HCT116 (cell line): ENCODE results near the gene DMD. TPM values are rescaled to one million over a fixed set of nuclear protein-coding genes. Genes with fewer than 3 reads are reported as not detected.

Experiments used
- ATAC-seq: fragments of 200-7000 bp; cut with Tn5 transposase; 2 replicates; pipeline ENCODE4 v1.9.1; 2020; ENCODE audit warnings: mild to moderate bottlenecking, moderate library complexity
- BruUV-seq: library from RNA; stranded (reverse); fragments of 400-500 nt; replicated peaks from 2 replicates; lab custom pipeline; 2021; lab: Mats Ljungman, UMichigan
- CTCF ChIA-PET: fragments of 300-600 bp; sonication (Branson Sonifier 250); formaldehyde crosslinking; loops from one replicate; lab custom pipeline; 2021; ENCODE audit warnings: antibody characterized with exemption; lab: Charles Lee
- POLR2A ChIA-PET: fragments of 300-600, 350-600 bp; sonication (Branson Sonifier 250); formaldehyde crosslinking; loops from one replicate; lab custom pipeline; 2021; ENCODE audit warnings: antibody characterized with exemption; lab: Charles Lee
- RAD21 ChIA-PET, 2 experiments: fragments of 300-600 bp; sonication (Branson Sonifier 250); formaldehyde crosslinking; loops; one replicate each; lab custom pipeline; 2023; ENCODE audit warnings: low total read pairs in 2 of 2; ENCODE audit not compliant: uncharacterized antibody in 2 of 2, unreplicated experiment in 2 of 2, low non-redundant PET in 1 of 2; lab: Charles Lee
- DNase-seq: peaks from one replicate; pipeline ENCODE4 v3.0.0-alpha.2; 2010; ENCODE audit warnings: low read depth, low spot score
- H2AFZ ChIP-seq: fragments of 200-600 bp; shearing (Covaris generic), sonication (generic); 2 replicates; pipeline ENCODE4 v1.6.1; 2017; ENCODE audit warnings: low read depth, mixed run types, mixed read lengths, antibody characterized with exemption, low read length; ENCODE audit not compliant: poor library complexity, severe bottlenecking
- H3K27ac ChIP-seq: 2 replicates; pipeline ENCODE4 v1.5.1; 2012; ENCODE audit warnings: low read depth, low read length
- H3K27me3 ChIP-seq: fragments of 200-600 bp; sonication (generic); 2 replicates; pipeline ENCODE4 v1.6.1; 2016; ENCODE audit warnings: mixed run types, low read length, mixed read lengths; ENCODE audit not compliant: insufficient read depth
- H3K36me3 ChIP-seq, 2 experiments: fragments of 200-500 bp in 1 of 2; fragments of 200-600 bp in 1 of 2; sonication (Bioruptor generic) in 1 of 2; sonication (generic) in 1 of 2; 2 replicates each; pipeline versions ENCODE4 v1.5.1 to v1.6.1; 2014 to 2016; ENCODE audit warnings: low read length in 2 of 2, inconsistent platforms in 1 of 2, mixed read lengths in 1 of 2, mixed run types in 1 of 2; ENCODE audit not compliant: insufficient read depth in 2 of 2, control insufficient read depth in 1 of 2
- H3K4me1 ChIP-seq, 2 experiments: fragments of 200-600 bp in 1 of 2; sonication (generic) in 1 of 2; 2 replicates each; pipeline versions ENCODE4 v1.5.1 to v1.6.1; 2012 to 2017; ENCODE audit warnings: low read length in 2 of 2, inconsistent platforms in 1 of 2, mild to moderate bottlenecking in 1 of 2, mixed read lengths in 1 of 2, mixed run types in 1 of 2, moderate library complexity in 1 of 2; ENCODE audit not compliant: insufficient read depth in 2 of 2, control insufficient read depth in 1 of 2
- H3K4me2 ChIP-seq: fragments of 200-600 bp; sonication (generic); 2 replicates; pipeline ENCODE4 v1.6.1; 2017; ENCODE audit warnings: mixed run types, low read length, mixed read lengths
- H3K4me3 ChIP-seq, 2 experiments: fragments of 200-600 bp in 1 of 2; sonication (generic) in 1 of 2; replicated peaks in 1 of 2; 2 replicates each; pipeline ENCODE4 v1.5.1; 2011 to 2016; ENCODE audit warnings: low read length in 2 of 2, control low read depth in 1 of 2, low read depth in 1 of 2, mild to moderate bottlenecking in 1 of 2, mixed read lengths in 1 of 2, mixed run types in 1 of 2
- H3K79me2 ChIP-seq: fragments of 200-600 bp; sonication (generic); 2 replicates; pipeline ENCODE4 v1.6.1; 2017; ENCODE audit warnings: mild to moderate bottlenecking, mixed run types, low read length, moderate library complexity, mixed read lengths; ENCODE audit not compliant: insufficient read depth
- H3K9ac ChIP-seq: fragments of 200-600 bp; sonication (generic); 2 replicates; pipeline ENCODE4 v1.6.1; 2016; ENCODE audit warnings: low read length, mixed read lengths
- H3K9me2 ChIP-seq: fragments of 200-600 bp; sonication (generic), shearing (Covaris generic); 2 replicates; pipeline ENCODE4 v1.6.1; 2017; ENCODE audit warnings: mixed run types, mild to moderate bottlenecking, moderate library complexity; ENCODE audit not compliant: insufficient read depth
- H3K9me3 ChIP-seq, 2 experiments: fragments of 200-500 bp in 1 of 2; fragments of 200-600 bp in 1 of 2; sonication (Bioruptor generic) in 1 of 2; sonication (generic) in 1 of 2; 2 replicates each; pipeline ENCODE4 v1.6.1; 2014 to 2017; ENCODE audit warnings: low read length in 2 of 2, mixed read lengths in 2 of 2, inconsistent platforms in 1 of 2, low read depth in 1 of 2, mild to moderate bottlenecking in 1 of 2, mixed run types in 1 of 2, moderate library complexity in 1 of 2; ENCODE audit not compliant: control insufficient read depth in 1 of 2, insufficient read depth in 1 of 2
- H4K20me1 ChIP-seq: fragments of 200-600 bp; sonication (generic), shearing (Covaris generic); 2 replicates; pipeline ENCODE4 v1.6.1; 2017; ENCODE audit warnings: mixed run types, mild to moderate bottlenecking, moderate library complexity; ENCODE audit not compliant: insufficient read depth
- CBX3 ChIP-seq: IDR thresholded peaks from 2 replicates; pipeline ENCODE4 v1.6.1; 2012; ENCODE audit warnings: low read depth
- CEBPB ChIP-seq: IDR thresholded peaks from 2 replicates; pipeline ENCODE4 v1.6.1; 2012; ENCODE audit warnings: low read depth
- EGR1 ChIP-seq: IDR thresholded peaks from 2 replicates; pipeline ENCODE4 v1.6.1; 2012; ENCODE audit warnings: low read depth
- ELF1 ChIP-seq: IDR thresholded peaks from 2 replicates; pipeline ENCODE4 v1.6.1; 2012; ENCODE audit warnings: low read depth, borderline replicate concordance
- EZH2 ChIP-seq: fragments of 200-600 bp; sonication (generic); IDR thresholded peaks from 2 replicates; pipeline ENCODE4 v1.6.1; 2017; ENCODE audit warnings: antibody characterized with exemption, mixed run types
- REST ChIP-seq: IDR thresholded peaks from 2 replicates; pipeline ENCODE4 v1.6.1; 2012; ENCODE audit warnings: low read depth
- TCF7L2 ChIP-seq: IDR thresholded peaks from 2 replicates; pipeline ENCODE4 v1.7.0; 2011; ENCODE audit warnings: borderline replicate concordance, inconsistent platforms; ENCODE audit not compliant: insufficient read depth, insufficient read length; ENCODE audit errors: extremely low read depth
- YY1 ChIP-seq: IDR thresholded peaks from 2 replicates; pipeline ENCODE4 v1.6.1; 2011; ENCODE audit warnings: low read length, low read depth, moderate library complexity, mild to moderate bottlenecking; ENCODE audit not compliant: insufficient replicate concordance; ENCODE audit errors: extremely low read depth
- ZFX ChIP-seq: fragments of 450-650 bp; IDR thresholded peaks from 2 replicates; pipeline ENCODE4 v1.6.1; 2017
- ZNF274 ChIP-seq: fragments of 200-500 bp; sonication (Bioruptor generic); IDR thresholded peaks from 2 replicates; pipeline ENCODE4 v1.6.1; 2014; ENCODE audit warnings: mild to moderate bottlenecking, low read depth, low read length, inconsistent platforms
- intact Hi-C: fragments of 100-400 bp; cut with micrococcal nuclease; formaldehyde crosslinking; loops from 2 replicates; pipeline ENCODE4 v1.10.0; 2022
- total RNA-seq: library from RNA; stranded (reverse); gene quantifications from one replicate; pipeline ENCODE4 v1.2.1, GENCODE V29; 2021; ENCODE audit not compliant: unreplicated experiment
- TF ChIP-seq, protein P1 (sequence below), 3 experiments: fragments of 200-600 bp in 1 of 3; sonication (generic) in 1 of 3; IDR thresholded peaks in 2 of 3; conservative IDR thresholded peaks in 1 of 3; 2 replicates each; pipeline ENCODE4 v1.5.1; 2012 to 2017; ENCODE audit warnings: low read depth in 2 of 3, low read length in 2 of 3, antibody characterized with exemption in 1 of 3, borderline replicate concordance in 1 of 3, control low read depth in 1 of 3, mild to moderate bottlenecking in 1 of 3, mixed read lengths in 1 of 3, mixed run types in 1 of 3, moderate library complexity in 1 of 3; ENCODE audit not compliant: insufficient read depth in 1 of 3
- TF ChIP-seq, protein P2 (sequence below): IDR thresholded peaks from 2 replicates; pipeline ENCODE4 v1.6.1; 2012
- TF ChIP-seq, protein P3 (sequence below): IDR thresholded peaks from 2 replicates; pipeline ENCODE4 v1.6.1; 2012

Gene DMD
- total RNA-seq, 1 experiment from 2014 or later = 0.05 TPM

DNA sequence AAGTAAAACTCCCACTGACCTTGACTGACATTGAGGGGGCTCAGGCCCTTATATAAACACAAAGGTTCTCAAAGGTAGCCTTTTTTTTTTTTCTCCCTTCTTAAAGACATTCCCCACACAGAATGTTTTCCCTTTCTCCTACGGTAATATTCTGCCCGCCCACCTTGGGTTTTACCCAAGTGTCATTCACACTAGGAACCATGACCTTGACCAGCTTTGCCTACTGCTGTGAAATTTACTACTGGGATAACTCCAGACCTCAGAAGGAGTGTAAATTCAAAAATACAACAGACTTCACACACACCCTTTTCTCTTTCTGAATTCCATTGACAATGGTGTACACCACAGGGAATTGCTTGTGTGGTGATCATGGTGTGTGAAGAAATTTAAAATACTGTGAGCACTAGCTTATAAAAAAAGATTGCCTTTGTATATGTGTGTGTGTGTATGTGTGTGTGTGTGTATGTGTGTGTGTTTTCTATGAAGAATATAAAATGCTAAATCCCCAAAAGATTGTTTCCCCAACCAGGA lies 1550.0 kb downstream of the DMD start:
- Histone ChIP-seq H3K27ac (no peak overlapping the region), H3K4me1 (no peaks in the 10 kb centered on the region)
- BruUV-seq = no TSS peak
- RAD21 ChIA-PET = no interaction called here
- TF ChIP-seq, protein P1, sequence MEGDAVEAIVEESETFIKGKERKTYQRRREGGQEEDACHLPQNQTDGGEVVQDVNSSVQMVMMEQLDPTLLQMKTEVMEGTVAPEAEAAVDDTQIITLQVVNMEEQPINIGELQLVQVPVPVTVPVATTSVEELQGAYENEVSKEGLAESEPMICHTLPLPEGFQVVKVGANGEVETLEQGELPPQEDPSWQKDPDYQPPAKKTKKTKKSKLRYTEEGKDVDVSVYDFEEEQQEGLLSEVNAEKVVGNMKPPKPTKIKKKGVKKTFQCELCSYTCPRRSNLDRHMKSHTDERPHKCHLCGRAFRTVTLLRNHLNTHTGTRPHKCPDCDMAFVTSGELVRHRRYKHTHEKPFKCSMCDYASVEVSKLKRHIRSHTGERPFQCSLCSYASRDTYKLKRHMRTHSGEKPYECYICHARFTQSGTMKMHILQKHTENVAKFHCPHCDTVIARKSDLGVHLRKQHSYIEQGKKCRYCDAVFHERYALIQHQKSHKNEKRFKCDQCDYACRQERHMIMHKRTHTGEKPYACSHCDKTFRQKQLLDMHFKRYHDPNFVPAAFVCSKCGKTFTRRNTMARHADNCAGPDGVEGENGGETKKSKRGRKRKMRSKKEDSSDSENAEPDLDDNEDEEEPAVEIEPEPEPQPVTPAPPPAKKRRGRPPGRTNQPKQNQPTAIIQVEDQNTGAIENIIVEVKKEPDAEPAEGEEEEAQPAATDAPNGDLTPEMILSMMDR (IDR thresholded peaks at IDR 0.05 in 2 of 3, conservative IDR thresholded peaks at IDR 0.05 in 1 of 3; ENCODE audit: borderline replicate concordance in 1 of 3, insufficient read depth in 1 of 3, low read depth in 2 of 3, low read length in 2 of 3) = no peak
- TF ChIP-seq REST (no peak), CEBPB (no peak), ZFX (no peak), ZNF274 (no peak), EGR1 (no peak), YY1 (no peak), EZH2 (no peak), ELF1 (no peak), TCF7L2 (no peak), CBX3 (no peak)
- TF ChIP-seq, protein P2, sequence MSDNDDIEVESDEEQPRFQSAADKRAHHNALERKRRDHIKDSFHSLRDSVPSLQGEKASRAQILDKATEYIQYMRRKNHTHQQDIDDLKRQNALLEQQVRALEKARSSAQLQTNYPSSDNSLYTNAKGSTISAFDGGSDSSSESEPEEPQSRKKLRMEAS = no peak
- TF ChIP-seq, protein P3, sequence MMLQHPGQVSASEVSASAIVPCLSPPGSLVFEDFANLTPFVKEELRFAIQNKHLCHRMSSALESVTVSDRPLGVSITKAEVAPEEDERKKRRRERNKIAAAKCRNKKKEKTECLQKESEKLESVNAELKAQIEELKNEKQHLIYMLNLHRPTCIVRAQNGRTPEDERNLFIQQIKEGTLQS = no peak
- TF ChIP-seq, all 23 proteins: peak for 0
- Histone ChIP-seq H3K27me3 (no peaks in the 10 kb centered on the region), H3K36me3 (no peaks in the 10 kb centered on the region), H2AFZ (no peak overlapping the region), H3K4me2 (no peak overlapping the region), H3K9me2 (no peaks in the 10 kb centered on the region), H3K9me3 (no peaks in the 10 kb centered on the region), H3K9ac (no peak overlapping the region), H3K79me2 (no peaks in the 10 kb centered on the region), H4K20me1 (no peaks in the 10 kb centered on the region), H3K4me3 (no peak overlapping the region)
- CTCF ChIA-PET = no interaction called here
- ATAC-seq = no peak
- DNase-seq = no peak
- POLR2A ChIA-PET = no interaction called here
- intact Hi-C loops = no loop called here
